SU-DHL-6 (cell line): Measurements from ENCODE around the gene SAMMSON.

ENCODE experiments used
- H2AFZ ChIP-seq: fragments of 200-600 bp; sonication (generic); 2 replicates; pipeline ENCODE4 v1.6.1; 2014; ENCODE audit warnings: low read depth, mild to moderate bottlenecking, moderate library complexity, mixed read lengths, antibody characterized with exemption, low read length; ENCODE audit not compliant: severe bottlenecking
- H3F3A ChIP-seq: fragments of 200-600 bp; shearing (Covaris generic); 2 replicates; pipeline ENCODE4 v1.6.0; 2016; ENCODE audit warnings: antibody characterized with exemption, mild to moderate bottlenecking; ENCODE audit not compliant: insufficient read depth
- H3K27ac ChIP-seq: fragments of 200-600 bp; sonication (generic); 2 replicates; pipeline ENCODE4 v1.5.1; 2016; ENCODE audit warnings: low read depth, mild to moderate bottlenecking, low read length, moderate library complexity, mixed read lengths
- H3K27me3 ChIP-seq: fragments of 200-600 bp; sonication (generic), shearing (Covaris generic); 2 replicates; pipeline ENCODE4 v1.6.0; 2014; ENCODE audit warnings: mild to moderate bottlenecking, low read length
- H3K36me3 ChIP-seq: fragments of 200-600 bp; sonication (generic); 2 replicates; pipeline ENCODE4 v1.6.1; 2014; ENCODE audit warnings: mild to moderate bottlenecking, low read length, mixed read lengths
- H3K4me2 ChIP-seq: fragments of 300-600, 200-600 bp; shearing (Covaris generic), sonication (generic); 2 replicates; pipeline ENCODE4 v1.6.0; 2014; ENCODE audit warnings: low read length, low read depth, mild to moderate bottlenecking; ENCODE audit not compliant: poor library complexity, severe bottlenecking
- H3K4me3 ChIP-seq: fragments of 200-600 bp; sonication (generic); 2 replicates; pipeline ENCODE4 v1.5.1; 2014; ENCODE audit warnings: antibody characterized with exemption, low read length, mild to moderate bottlenecking, mixed read lengths; ENCODE audit not compliant: insufficient read depth, poor library complexity, severe bottlenecking
- H3K79me2 ChIP-seq: fragments of 200-600 bp; sonication (generic); 2 replicates; pipeline ENCODE4 v1.6.1; 2014; ENCODE audit warnings: mild to moderate bottlenecking, low read length, moderate library complexity; ENCODE audit not compliant: insufficient read depth
- H3K9ac ChIP-seq: fragments of 200-600 bp; sonication (generic); 2 replicates; pipeline ENCODE4 v1.7.0; 2014; ENCODE audit warnings: mild to moderate bottlenecking, low read length
- H3K9me2 ChIP-seq: fragments of 200-600 bp; sonication (generic); replicated peaks from 2 replicates; pipeline ENCODE4 v1.6.1; 2014; ENCODE audit warnings: low read length; ENCODE audit not compliant: insufficient read depth
- H3K9me3 ChIP-seq: fragments of 200-600 bp; sonication (generic); 2 replicates; pipeline ENCODE4 v1.6.1; 2014; ENCODE audit warnings: low read length, mixed read lengths; ENCODE audit not compliant: insufficient read depth
- H4K20me1 ChIP-seq: fragments of 200-600 bp; sonication (generic); 2 replicates; pipeline ENCODE4 v1.6.1; 2014; ENCODE audit warnings: low read depth, mild to moderate bottlenecking, antibody characterized with exemption, low read length, moderate library complexity, mixed read lengths
- EZH2phosphoT487 ChIP-seq: fragments of 200-600 bp; sonication (generic), shearing (Covaris generic); conservative IDR thresholded peaks from 2 replicates; pipeline ENCODE4 v1.6.1; 2018; ENCODE audit warnings: mild to moderate bottlenecking, antibody characterized with exemption, low read length, moderate library complexity, mixed read lengths
- TF ChIP-seq, protein P1 (sequence below): fragments of 200-600 bp; sonication (generic); IDR thresholded peaks from one replicate; pipeline ENCODE4 v1.5.1; 2017; ENCODE audit warnings: antibody characterized with exemption, mild to moderate bottlenecking, low read length, moderate library complexity; ENCODE audit not compliant: insufficient read depth, poor library complexity, severe bottlenecking

Gene SAMMSON

DNA sequence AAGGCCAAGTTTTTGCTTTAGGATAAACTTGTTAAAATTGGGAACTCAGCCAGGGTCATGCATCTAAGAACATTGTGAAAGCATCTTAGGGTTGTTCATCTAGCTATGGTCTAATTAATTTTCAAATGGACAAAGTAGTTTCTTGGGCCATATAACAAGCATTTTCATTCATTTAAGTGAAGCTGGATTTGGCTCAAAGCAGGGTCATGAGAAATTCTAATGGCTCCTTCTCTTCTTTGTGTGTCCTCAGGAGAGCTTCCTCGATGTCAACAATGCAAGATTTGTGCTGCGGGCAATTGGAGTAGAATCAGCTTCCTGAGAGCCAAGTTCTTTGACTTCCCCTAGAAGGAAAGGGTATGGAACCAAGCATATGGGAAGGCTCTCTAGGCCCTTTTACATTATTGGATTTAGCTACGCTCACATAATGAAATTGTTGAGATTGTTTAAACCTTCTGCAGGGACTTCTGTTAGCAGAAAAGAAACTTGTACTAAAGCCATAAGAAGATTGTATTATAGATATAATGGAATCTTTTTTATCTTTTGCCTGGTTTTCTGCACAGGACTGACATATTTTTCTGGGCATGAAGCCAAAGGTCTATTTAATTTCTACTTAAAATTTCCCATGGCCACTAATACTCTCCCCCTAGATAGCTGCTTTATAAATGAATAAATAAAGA is 1.8 kb upstream of the SAMMSON start:
- no peak overlapping the region for H2AFZ ChIP-seq
- no peak for TF ChIP-seq EZH2phosphoT487
- H3K9me3 ChIP-seq: no peaks in the 10 kb centered on the region

DNA sequence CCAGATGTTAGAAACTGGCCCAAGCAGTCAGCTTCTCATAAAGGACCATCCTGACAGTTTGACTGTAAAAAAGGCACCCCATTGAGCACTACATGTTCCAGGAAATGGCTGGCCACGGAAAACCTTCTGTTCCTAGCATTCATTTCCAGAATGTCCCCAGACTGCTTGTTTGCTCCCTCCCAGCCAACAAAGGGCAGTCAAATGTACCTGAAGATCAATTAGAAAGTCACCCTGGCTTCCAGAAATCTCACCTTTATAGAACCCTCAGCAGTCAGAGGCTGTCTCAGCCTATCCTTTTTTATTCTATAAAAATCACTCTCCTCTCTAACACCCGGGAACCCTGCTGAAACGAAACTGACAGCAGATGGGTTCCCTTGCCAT is 784 bp upstream of the SAMMSON start:
- Histone ChIP-seq H3K27ac (no peak overlapping the region), H3K9ac (no peak overlapping the region), H3K4me2 (no peak overlapping the region), H2AFZ (no peak overlapping the region), H3F3A (no peaks in the 10 kb centered on the region), H4K20me1 (no peaks in the 10 kb centered on the region), H3K4me3 (no peak overlapping the region), H3K9me3 (no peaks in the 10 kb centered on the region), H3K27me3 (no peaks in the 10 kb centered on the region), H3K9me2 (no peaks in the 10 kb centered on the region), H3K79me2 (no peaks in the 10 kb centered on the region), H3K36me3 (no peaks in the 10 kb centered on the region)
- TF ChIP-seq, protein P1, sequence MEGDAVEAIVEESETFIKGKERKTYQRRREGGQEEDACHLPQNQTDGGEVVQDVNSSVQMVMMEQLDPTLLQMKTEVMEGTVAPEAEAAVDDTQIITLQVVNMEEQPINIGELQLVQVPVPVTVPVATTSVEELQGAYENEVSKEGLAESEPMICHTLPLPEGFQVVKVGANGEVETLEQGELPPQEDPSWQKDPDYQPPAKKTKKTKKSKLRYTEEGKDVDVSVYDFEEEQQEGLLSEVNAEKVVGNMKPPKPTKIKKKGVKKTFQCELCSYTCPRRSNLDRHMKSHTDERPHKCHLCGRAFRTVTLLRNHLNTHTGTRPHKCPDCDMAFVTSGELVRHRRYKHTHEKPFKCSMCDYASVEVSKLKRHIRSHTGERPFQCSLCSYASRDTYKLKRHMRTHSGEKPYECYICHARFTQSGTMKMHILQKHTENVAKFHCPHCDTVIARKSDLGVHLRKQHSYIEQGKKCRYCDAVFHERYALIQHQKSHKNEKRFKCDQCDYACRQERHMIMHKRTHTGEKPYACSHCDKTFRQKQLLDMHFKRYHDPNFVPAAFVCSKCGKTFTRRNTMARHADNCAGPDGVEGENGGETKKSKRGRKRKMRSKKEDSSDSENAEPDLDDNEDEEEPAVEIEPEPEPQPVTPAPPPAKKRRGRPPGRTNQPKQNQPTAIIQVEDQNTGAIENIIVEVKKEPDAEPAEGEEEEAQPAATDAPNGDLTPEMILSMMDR: no peak
- no peak for TF ChIP-seq EZH2phosphoT487

More for the DNA sequence above, 1.8 kb upstream of the SAMMSON start:
- Histone ChIP-seq H3K9ac (no peak overlapping the region), H3K36me3 (no peaks in the 10 kb centered on the region), H3K4me2 (no peak overlapping the region), H3K79me2 (no peaks in the 10 kb centered on the region), H3K9me2 (no peaks in the 10 kb centered on the region), H3K27me3 (no peaks in the 10 kb centered on the region), H3K27ac (no peak overlapping the region), H3F3A (no peaks in the 10 kb centered on the region), H4K20me1 (no peaks in the 10 kb centered on the region), H3K4me3 (no peak overlapping the region)

DNA sequence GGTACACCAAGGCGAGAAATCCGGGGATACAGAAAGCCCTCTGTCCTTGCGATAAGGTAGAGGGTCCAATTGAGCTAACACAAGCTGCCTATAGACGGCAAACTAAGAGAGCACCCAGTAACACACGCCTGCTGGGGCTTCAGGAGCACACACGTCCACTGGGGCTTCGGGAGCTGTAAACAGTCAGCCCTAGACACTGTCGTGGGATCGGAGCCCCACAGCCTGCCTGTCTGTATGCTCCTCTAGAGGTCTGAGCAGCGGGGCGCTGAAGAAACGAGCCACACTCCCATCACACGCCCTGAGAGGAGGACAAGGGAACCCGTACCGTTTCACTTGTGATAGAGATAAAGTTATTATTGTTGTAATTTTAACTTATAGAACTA is 486 bp downstream of the SAMMSON start:
- Histone ChIP-seq H3K79me2 (no peaks in the 10 kb centered on the region), H3K9me3 (no peaks in the 10 kb centered on the region), H3K27ac (no peak overlapping the region), H3K4me2 (no peak overlapping the region), H4K20me1 (no peaks in the 10 kb centered on the region), H3K9me2 (no peaks in the 10 kb centered on the region), H3K4me3 (no peak overlapping the region), H3K27me3 (no peaks in the 10 kb centered on the region), H3K9ac (no peak overlapping the region), H3F3A (no peaks in the 10 kb centered on the region), H2AFZ (no peak overlapping the region), H3K36me3 (no peaks in the 10 kb centered on the region)
- TF ChIP-seq, protein P1: no peak
- no peak for TF ChIP-seq EZH2phosphoT487

DNA sequence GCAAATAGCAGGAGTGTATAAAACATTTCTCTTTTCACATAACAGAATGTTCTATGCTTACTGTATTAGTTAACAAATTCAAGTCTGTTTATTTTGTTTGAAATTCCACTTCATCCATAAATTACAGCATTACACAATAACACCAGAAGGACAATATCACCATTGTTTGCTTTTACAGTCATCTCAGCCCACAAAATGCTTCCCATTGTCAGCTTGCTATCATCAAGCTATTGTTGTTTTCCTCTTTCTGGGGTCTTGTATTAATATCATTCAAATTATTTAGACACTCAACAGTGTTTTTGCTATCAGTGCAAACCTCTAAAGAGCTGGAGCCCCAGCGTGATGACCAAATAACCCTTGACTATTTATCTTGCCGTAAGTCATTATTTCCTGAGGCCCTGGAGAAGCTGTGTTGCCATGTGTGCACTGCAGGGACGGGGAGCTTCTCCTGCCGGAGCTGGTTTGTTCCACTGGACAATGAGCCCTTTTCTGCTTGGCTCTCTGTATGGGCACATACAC is 1.1 kb downstream of the SAMMSON start:
- H4K20me1 ChIP-seq: no peaks in the 10 kb centered on the region
- H3K9ac ChIP-seq: no peak overlapping the region
- H3K27ac ChIP-seq: no peak overlapping the region
- H3K36me3 ChIP-seq: no peaks in the 10 kb centered on the region
- no peak overlapping the region for H2AFZ ChIP-seq
- no peak overlapping the region for H3K4me3 ChIP-seq
- H3K9me2 ChIP-seq: no peaks in the 10 kb centered on the region
- no peak for TF ChIP-seq EZH2phosphoT487
- TF ChIP-seq, protein P1: no peak
- H3K27me3 ChIP-seq: no peaks in the 10 kb centered on the region
- H3K4me2 ChIP-seq: no peak overlapping the region
- no peaks in the 10 kb centered on the region for H3K9me3 ChIP-seq
- no peaks in the 10 kb centered on the region for H3K79me2 ChIP-seq
- no peaks in the 10 kb centered on the region for H3F3A ChIP-seq
